ENCODE results near the gene CTNND1. TPM values are rescaled to one million over a fixed set of nuclear protein-coding genes. Genes with fewer than 3 reads are reported as not detected.

CTNND1 gene
- total RNA-seq, 1 experiment from 2014 or later: 5.7 TPM

DNA sequence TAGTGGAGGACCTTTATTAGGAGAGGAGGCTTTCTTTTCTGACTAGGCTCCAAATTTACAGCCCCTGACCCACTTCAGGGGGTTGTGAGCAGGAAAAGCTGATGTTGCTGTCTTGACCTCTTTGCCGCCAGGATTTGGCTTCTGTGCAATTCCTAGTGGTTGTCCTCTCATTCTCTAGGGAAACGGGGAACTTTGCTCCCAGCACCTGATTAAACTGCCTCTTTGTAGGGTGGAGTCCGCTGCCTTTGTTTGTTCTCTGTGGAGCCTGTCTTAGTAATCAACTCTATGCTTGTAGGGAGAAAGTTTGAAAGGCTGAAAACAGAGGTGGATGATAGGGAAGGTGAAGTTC, 16.3 kb downstream of the CTNND1 start:
- Histone ChIP-seq H3K36me3 (ENCODE audit: insufficient read depth, low read length) (no peaks in the 10 kb centered on the region), H3K9me2 (replicated peaks; ENCODE audit: insufficient read depth, low read length) (no peaks in the 10 kb centered on the region), H3K27me3 (ENCODE audit: low read length) (no peaks in the 10 kb centered on the region), H3K9ac (ENCODE audit: low read length) (no peak overlapping the region), H2AFZ (ENCODE audit: low read length) (no peak overlapping the region), H3K9me3 (ENCODE audit: low read length) (no peaks in the 10 kb centered on the region), H3K27ac (ENCODE audit: low read length) (no peak overlapping the region), H3K4me3 (ENCODE audit: low read length) (no peak overlapping the region), H3K4me1 (ENCODE audit: low read length) (no peaks in the 10 kb centered on the region; the same call in 1 of the 2 replicates), H3K4me2 (ENCODE audit: low read depth, low read length, poor library complexity, severe bottlenecking) (no peak overlapping the region), H4K20me1 (ENCODE audit: insufficient read depth, low read depth, low read length) (no peaks in the 10 kb centered on the region), H3K79me2 (ENCODE audit: low read length) (no peaks in the 10 kb centered on the region)
- no peak for DNase-seq

DNA sequence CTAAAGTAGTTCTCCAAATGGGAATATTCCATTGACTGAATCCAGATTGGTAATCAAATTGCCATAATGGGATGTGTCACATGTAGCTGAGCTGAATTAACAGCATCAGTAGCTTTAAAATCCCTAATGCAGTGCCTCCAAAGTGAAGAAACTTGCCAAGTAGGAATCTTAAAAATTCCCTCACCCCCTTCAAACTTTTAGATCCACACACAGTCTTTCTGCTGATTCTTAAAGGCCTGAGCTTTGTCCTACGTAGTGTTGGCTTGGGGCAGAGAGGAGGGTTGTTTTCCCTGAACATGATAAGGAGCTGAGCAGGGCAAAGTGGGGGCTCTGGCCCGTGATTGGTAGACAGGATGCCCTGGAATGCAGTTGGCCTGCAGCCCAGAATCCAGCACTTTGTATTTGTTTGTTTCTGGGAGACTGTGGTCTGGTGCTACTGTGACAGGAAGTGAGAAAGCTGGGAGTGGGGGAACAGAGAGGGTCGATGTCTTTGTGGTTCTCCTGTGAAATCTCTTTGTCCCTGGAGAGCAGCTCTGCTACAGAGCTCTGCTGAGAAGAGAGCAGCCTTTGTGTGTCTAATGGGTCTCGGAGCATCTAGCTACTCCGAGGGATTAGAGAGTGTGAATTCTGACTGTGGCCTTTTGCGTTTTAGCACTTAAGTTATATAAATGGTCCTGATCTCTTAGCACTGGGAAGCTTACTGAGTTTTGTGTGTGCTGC, 16.9 kb downstream of the CTNND1 start:
- Histone ChIP-seq H4K20me1 (ENCODE audit: insufficient read depth, low read depth, low read length) (no peaks in the 10 kb centered on the region), H3K4me3 (ENCODE audit: low read length) (no peak overlapping the region), H3K9me2 (replicated peaks; ENCODE audit: insufficient read depth, low read length) (no peaks in the 10 kb centered on the region), H3K9ac (ENCODE audit: low read length) (no peak overlapping the region), H3K9me3 (ENCODE audit: low read length) (no peaks in the 10 kb centered on the region), H2AFZ (ENCODE audit: low read length) (no peak overlapping the region), H3K79me2 (ENCODE audit: low read length) (no peaks in the 10 kb centered on the region), H3K27me3 (ENCODE audit: low read length) (no peaks in the 10 kb centered on the region), H3K36me3 (ENCODE audit: insufficient read depth, low read length) (no peaks in the 10 kb centered on the region), H3K4me1 (ENCODE audit: low read length) (no peaks in the 10 kb centered on the region; the same call in 1 of the 2 replicates), H3K27ac (ENCODE audit: low read length) (no peak overlapping the region), H3K4me2 (ENCODE audit: low read depth, low read length, poor library complexity, severe bottlenecking) (no peak overlapping the region)
- no peak for DNase-seq

DNA sequence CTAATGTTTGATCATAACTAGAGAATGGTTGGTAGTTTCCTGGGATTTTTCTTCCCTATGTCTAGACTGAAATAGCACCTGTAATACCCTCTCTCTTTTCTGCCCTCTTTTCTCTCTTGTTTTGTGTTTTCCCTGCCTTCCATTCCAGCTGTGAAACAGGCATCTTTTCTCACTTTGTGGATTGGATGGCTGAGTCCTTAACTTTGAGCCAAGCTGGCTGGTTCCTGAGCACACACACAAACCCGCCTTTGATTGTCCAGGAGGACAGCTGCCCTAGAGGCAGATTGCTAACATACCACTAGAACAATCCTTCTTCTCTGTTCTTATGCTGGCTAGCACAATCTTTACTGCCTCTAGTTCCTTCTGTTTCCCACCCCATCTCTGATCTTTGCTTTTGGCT, 17.7 kb downstream of the CTNND1 start:
- no peaks in the 10 kb centered on the region for H3K9me3 ChIP-seq (ENCODE audit: low read length)
- H3K4me2 ChIP-seq (ENCODE audit: low read depth, low read length, poor library complexity, severe bottlenecking): no peak overlapping the region
- H3K9ac ChIP-seq (ENCODE audit: low read length): no peak overlapping the region
- no peak overlapping the region for H3K4me3 ChIP-seq (ENCODE audit: low read length)
- H2AFZ ChIP-seq (ENCODE audit: low read length): no peak overlapping the region
- H3K4me1 ChIP-seq (ENCODE audit: low read length): no peaks in the 10 kb centered on the region; the same call in 1 of the 2 replicates
- no peaks in the 10 kb centered on the region for H3K9me2 ChIP-seq (replicated peaks; ENCODE audit: insufficient read depth, low read length)
- no peak for DNase-seq
- no peaks in the 10 kb centered on the region for H3K79me2 ChIP-seq (ENCODE audit: low read length)
- H3K27ac ChIP-seq (ENCODE audit: low read length): no peak overlapping the region
- H3K27me3 ChIP-seq (ENCODE audit: low read length): no peaks in the 10 kb centered on the region
- no peaks in the 10 kb centered on the region for H3K36me3 ChIP-seq (ENCODE audit: insufficient read depth, low read length)
- H4K20me1 ChIP-seq (ENCODE audit: insufficient read depth, low read depth, low read length): no peaks in the 10 kb centered on the region

DNA sequence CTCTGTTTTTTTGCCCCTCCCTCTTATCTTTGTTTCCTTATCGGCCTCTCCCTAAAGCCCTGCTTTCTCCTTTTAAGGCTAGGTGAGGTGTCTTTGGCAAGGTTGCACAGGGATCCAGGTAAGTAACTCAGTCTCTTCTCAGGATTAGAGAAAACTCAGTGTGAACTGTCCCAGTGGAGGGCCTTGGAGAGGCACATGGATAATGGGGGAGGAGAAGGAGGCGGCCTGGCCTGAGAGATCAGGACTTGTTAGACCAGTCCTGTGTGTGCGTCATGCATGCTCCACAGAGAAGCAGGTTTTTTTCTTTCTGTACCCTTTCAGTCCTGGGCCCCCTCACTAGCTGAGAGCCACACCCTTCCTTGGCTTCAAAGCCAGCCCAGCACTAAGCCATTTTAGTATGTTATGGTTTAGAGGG, 19.9 kb downstream of the CTNND1 start:
- Histone ChIP-seq H3K9me3 (ENCODE audit: low read length) (no peaks in the 10 kb centered on the region), H3K27me3 (ENCODE audit: low read length) (no peaks in the 10 kb centered on the region), H3K36me3 (ENCODE audit: insufficient read depth, low read length) (no peaks in the 10 kb centered on the region), H3K9ac (ENCODE audit: low read length) (no peak overlapping the region), H3K79me2 (ENCODE audit: low read length) (no peaks in the 10 kb centered on the region), H2AFZ (ENCODE audit: low read length) (no peak overlapping the region), H3K4me2 (ENCODE audit: low read depth, low read length, poor library complexity, severe bottlenecking) (no peak overlapping the region), H4K20me1 (ENCODE audit: insufficient read depth, low read depth, low read length) (no peaks in the 10 kb centered on the region), H3K4me3 (ENCODE audit: low read length) (no peak overlapping the region), H3K9me2 (replicated peaks; ENCODE audit: insufficient read depth, low read length) (no peaks in the 10 kb centered on the region), H3K27ac (ENCODE audit: low read length) (no peak overlapping the region), H3K4me1 (ENCODE audit: low read length) (peaks cover 9% of the 10 kb centered on the region)
- no peak for DNase-seq

DNA sequence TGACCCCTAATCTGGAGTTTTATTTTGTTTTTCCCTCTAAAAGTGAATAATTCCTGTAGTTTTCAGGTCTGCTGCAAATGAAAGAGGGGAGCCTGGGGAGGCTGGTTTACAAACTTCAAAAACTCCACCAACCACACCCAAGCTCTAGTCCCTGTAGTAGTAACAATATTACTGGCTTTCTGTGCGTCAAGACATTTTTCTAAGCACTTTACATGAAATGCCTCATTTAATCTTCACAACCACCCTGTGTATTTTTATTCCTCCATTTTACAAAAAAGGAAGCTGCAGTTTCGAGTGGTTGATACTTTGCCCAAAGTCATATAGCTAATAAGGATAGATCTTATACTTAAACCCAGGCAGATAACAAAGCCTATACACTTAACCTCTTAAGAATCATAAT, 23.5 kb downstream of the CTNND1 start:
- Histone ChIP-seq H3K4me1 (ENCODE audit: low read length) (peaks cover 9% of the 10 kb centered on the region), H3K9ac (ENCODE audit: low read length) (no peak overlapping the region), H3K27me3 (ENCODE audit: low read length) (no peaks in the 10 kb centered on the region), H3K9me3 (ENCODE audit: low read length) (no peaks in the 10 kb centered on the region), H3K4me2 (ENCODE audit: low read depth, low read length, poor library complexity, severe bottlenecking) (peak overlapping the region; percentile 6), H2AFZ (ENCODE audit: low read length) (no peak overlapping the region), H3K27ac (ENCODE audit: low read length) (no peak overlapping the region), H3K9me2 (replicated peaks; ENCODE audit: insufficient read depth, low read length) (no peaks in the 10 kb centered on the region), H3K36me3 (ENCODE audit: insufficient read depth, low read length) (no peaks in the 10 kb centered on the region), H4K20me1 (ENCODE audit: insufficient read depth, low read depth, low read length) (no peaks in the 10 kb centered on the region), H3K4me3 (ENCODE audit: low read length) (no peak overlapping the region), H3K79me2 (ENCODE audit: low read length) (no peaks in the 10 kb centered on the region)
- DNase-seq: no peak

DNA sequence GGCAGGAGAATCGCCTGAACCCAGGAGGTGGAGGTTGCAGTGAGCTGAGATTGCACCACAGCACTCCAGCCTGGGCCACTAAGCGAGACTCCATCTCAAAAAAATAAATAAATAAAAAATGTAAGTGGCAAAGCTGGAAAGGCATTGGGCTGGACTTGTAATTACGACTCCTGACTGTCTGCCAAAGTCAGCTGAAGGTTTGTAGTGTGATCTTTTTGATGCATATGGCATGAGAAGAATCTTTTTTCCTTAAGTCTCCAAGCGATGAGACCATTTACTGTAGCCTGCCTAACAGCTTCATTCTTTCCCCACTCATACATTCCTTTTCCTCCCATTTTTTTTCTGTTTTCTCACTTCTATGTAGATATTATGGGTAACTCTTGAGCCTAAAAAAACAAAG, 24.8 kb downstream of the CTNND1 start:
- Histone ChIP-seq H3K9me3 (ENCODE audit: low read length) (no peaks in the 10 kb centered on the region), H3K4me2 (ENCODE audit: low read depth, low read length, poor library complexity, severe bottlenecking) (no peak overlapping the region), H3K79me2 (ENCODE audit: low read length) (no peaks in the 10 kb centered on the region), H3K27ac (ENCODE audit: low read length) (no peak overlapping the region), H3K9me2 (replicated peaks; ENCODE audit: insufficient read depth, low read length) (no peaks in the 10 kb centered on the region), H3K36me3 (ENCODE audit: insufficient read depth, low read length) (no peaks in the 10 kb centered on the region), H4K20me1 (ENCODE audit: insufficient read depth, low read depth, low read length) (no peaks in the 10 kb centered on the region), H3K4me3 (ENCODE audit: low read length) (no peak overlapping the region), H3K4me1 (ENCODE audit: low read length) (peaks cover 9% of the 10 kb centered on the region), H2AFZ (ENCODE audit: low read length) (no peak overlapping the region), H3K9ac (ENCODE audit: low read length) (no peak overlapping the region), H3K27me3 (ENCODE audit: low read length) (no peaks in the 10 kb centered on the region)
- no peak for DNase-seq

DNA sequence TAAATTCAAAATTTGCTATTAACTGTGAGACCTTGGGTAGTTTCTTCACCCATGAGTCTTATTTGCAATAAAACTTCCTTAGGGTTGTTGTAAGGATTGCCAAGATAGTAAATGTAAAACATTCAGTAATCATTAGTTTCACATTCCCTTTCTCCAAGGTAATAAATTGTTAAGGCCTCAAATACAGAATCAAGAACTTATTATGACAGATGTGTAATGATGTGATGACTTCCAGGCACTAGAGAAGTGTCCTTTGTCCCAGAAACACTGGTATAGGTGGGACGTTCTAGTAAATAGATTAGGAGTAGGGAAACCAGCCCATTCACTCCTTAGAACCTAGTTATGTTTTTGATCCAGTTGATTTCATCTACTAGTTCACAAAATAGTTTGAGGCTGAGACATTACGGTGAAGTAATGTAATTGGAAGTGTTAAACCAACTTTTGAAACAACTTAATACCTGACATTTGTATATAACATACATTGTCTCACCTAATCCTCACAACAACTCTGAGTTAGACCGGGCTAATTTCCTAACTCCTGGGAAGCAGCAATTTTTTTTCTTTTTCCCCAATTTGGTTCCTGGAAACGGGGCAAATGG, 25.5 kb downstream of the CTNND1 start:
- Histone ChIP-seq H3K79me2 (ENCODE audit: low read length) (no peaks in the 10 kb centered on the region), H3K9me3 (ENCODE audit: low read length) (no peaks in the 10 kb centered on the region), H3K4me3 (ENCODE audit: low read length) (no peak overlapping the region), H3K36me3 (ENCODE audit: insufficient read depth, low read length) (no peaks in the 10 kb centered on the region), H4K20me1 (ENCODE audit: insufficient read depth, low read depth, low read length) (no peaks in the 10 kb centered on the region), H3K27me3 (ENCODE audit: low read length) (no peaks in the 10 kb centered on the region), H3K9ac (ENCODE audit: low read length) (no peak overlapping the region), H2AFZ (ENCODE audit: low read length) (no peak overlapping the region), H3K4me2 (ENCODE audit: low read depth, low read length, poor library complexity, severe bottlenecking) (no peak overlapping the region), H3K4me1 (ENCODE audit: low read length) (peaks cover 9% of the 10 kb centered on the region), H3K9me2 (replicated peaks; ENCODE audit: insufficient read depth, low read length) (no peaks in the 10 kb centered on the region), H3K27ac (ENCODE audit: low read length) (no peak overlapping the region)
- DNase-seq: no peak

DNA sequence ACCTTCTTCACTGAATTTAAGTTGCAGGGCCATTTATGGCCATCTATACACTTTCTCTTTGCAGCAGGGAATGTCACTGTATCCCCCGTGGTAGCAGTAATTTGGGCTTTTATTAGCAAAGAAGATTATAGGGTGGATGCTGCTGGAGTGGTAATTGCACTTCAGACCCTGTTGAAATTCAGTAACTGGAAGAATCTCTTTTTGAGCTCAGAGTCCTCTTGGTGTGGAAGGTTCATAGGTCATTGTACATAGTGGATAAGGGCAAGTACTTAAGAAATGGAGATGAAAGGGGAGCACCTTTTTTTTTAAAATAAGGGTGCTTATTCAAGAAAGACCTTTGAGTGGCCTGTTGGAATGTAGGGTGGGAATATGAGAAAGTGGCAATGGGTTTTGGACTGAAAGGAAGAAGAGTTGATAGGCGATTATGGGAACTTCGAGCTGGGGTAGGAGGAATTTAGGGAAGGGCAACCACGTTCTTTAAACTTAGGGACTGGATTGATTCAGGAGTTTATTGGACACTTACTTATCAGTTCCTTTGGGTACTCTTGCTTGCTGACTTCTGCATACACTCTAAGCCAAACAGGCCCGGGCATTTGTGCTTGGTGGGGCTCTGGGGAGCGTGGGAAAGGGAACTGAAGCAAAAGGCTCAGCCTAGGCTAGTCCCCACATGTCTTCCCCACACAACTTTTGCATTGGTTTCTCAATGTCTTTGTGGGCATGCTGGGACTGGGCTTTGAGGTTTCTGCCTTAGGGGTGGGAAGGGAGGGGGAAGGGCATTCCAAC, 26.5 kb downstream of the CTNND1 start:
- no peak for DNase-seq
- H3K79me2 ChIP-seq (ENCODE audit: low read length): no peaks in the 10 kb centered on the region
- H3K9me3 ChIP-seq (ENCODE audit: low read length): no peaks in the 10 kb centered on the region
- H3K36me3 ChIP-seq (ENCODE audit: insufficient read depth, low read length): no peaks in the 10 kb centered on the region
- H3K27ac ChIP-seq (ENCODE audit: low read length): no peak overlapping the region
- H3K4me1 ChIP-seq (ENCODE audit: low read length): peaks cover 9% of the 10 kb centered on the region
- H2AFZ ChIP-seq (ENCODE audit: low read length): no peak overlapping the region
- no peak overlapping the region for H3K9ac ChIP-seq (ENCODE audit: low read length)
- H4K20me1 ChIP-seq (ENCODE audit: insufficient read depth, low read depth, low read length): no peaks in the 10 kb centered on the region
- H3K4me3 ChIP-seq (ENCODE audit: low read length): no peak overlapping the region
- no peak overlapping the region for H3K4me2 ChIP-seq (ENCODE audit: low read depth, low read length, poor library complexity, severe bottlenecking)
- H3K9me2 ChIP-seq (replicated peaks; ENCODE audit: insufficient read depth, low read length): no peaks in the 10 kb centered on the region
- H3K27me3 ChIP-seq (ENCODE audit: low read length): no peaks in the 10 kb centered on the region
